HL-60 (cell line): ENCODE results near the gene CCDC183.

Experiments
- CTCF ChIP-seq: IDR thresholded peaks from one replicate; pipeline ENCODE4 v1.5.1; 2011; ENCODE audit warnings: low read length, control low read depth, inconsistent platforms; ENCODE audit not compliant: insufficient read depth
- GABPA ChIP-seq: IDR thresholded peaks from 2 replicates; pipeline ENCODE4 v1.6.1; 2012; ENCODE audit warnings: low read depth
- REST ChIP-seq: IDR thresholded peaks from 2 replicates; pipeline ENCODE4 v1.6.1; 2012; ENCODE audit warnings: low read depth; ENCODE audit not compliant: insufficient replicate concordance
- SPI1 ChIP-seq: IDR thresholded peaks from 2 replicates; pipeline ENCODE4 v1.6.1; 2012; ENCODE audit warnings: low read depth, mild to moderate bottlenecking, borderline replicate concordance

- TF ChIP-seq CTCF (no peak), SPI1 (no peak), GABPA (no peak), REST (no peak)
Observed at GRCh38 chr9:136777359-136777758, 18.8 kb upstream of the CCDC183 start.
